Erythroblast (primary cell): ENCODE data around the gene BRIP1.
"Not testable (repeated sequence)": the region's sequence is repeated elsewhere in the genome, so short reads cannot be mapped to it uniquely, and the experiment has no call there.

Source experiments
- DNase-seq, 2 experiments: peaks; one replicate each; lab custom pipeline; 2025; lab: John Stamatoyannopoulos, UW
- GATA1 ChIP-seq: IDR thresholded peaks from 2 replicates; pipeline ENCODE4 v1.6.1; 2011; ENCODE audit warnings: low read depth, mild to moderate bottlenecking, control low read depth, low read length, moderate library complexity
- POLR2A ChIP-seq: IDR thresholded peaks from 2 replicates; pipeline ENCODE4 v1.6.1; 2011; ENCODE audit warnings: mild to moderate bottlenecking, low read length

Gene BRIP1

DNA sequence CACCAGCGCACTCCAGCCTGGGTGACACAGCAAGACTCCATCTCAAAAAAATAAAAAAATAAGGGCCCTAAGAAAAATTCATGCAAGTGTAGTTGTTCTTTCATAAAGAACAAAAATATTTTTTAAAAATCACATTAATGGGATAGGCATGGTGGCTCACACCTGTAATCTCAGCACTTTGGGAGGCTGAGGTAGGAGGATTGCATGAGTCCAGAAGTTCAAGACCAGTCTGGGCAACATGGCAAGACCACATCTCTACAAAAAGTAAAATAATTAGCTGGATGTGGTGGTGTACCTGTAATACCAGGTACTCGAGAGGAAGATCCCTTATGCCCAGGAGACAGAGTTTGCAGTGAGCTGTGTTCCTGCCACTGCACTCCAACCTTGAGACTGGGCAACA is 15.2 kb upstream of the BRIP1 start:
- TF ChIP-seq GATA1 (no peak), POLR2A (no peak)

DNA sequence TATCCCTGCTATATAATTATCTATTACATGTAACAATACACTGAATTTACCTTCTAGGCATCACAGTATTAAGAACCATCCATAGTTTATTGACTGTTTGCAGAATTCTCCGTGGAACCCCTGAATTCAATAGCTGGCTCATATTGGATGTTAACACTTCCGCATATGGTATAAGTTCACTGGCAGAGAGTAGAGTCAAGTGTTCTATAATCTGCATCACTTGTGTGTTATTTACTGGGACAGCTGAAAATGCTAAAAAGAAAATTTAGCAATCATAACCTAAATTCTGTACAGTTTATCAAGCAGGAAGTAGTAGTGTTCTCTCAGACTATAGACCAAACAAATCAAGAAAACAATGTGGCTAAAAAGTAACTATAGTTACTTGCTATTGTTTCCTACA is 14.5 kb upstream of the BRIP1 start:
- no peak for DNase-seq
- TF ChIP-seq GATA1, result no peak
- no peak for TF ChIP-seq POLR2A

More for the DNA sequence above, 15.2 kb upstream of the BRIP1 start:
- no peak for DNase-seq

DNA sequence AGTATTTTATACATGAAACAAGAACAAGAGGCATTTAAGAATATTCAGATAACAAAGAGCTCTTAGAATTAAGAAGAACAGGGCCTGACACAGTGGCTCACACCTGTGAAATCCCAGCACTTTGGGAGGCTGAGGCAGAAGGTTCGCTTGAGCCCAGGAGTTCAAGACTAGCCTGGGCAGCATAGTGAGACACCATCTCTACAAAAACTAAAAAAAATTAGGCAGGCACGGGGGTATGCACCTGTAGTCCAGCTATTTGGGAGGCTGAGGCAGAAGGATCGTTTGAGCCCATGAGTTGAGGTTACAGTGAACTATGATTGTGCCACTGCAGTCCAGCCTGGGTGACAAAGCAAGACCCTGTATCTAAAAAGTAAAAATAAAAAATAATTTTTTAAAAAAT is 12.5 kb upstream of the BRIP1 start:
- no peak for TF ChIP-seq POLR2A
- TF ChIP-seq GATA1, result no peak
- no peak for DNase-seq

DNA sequence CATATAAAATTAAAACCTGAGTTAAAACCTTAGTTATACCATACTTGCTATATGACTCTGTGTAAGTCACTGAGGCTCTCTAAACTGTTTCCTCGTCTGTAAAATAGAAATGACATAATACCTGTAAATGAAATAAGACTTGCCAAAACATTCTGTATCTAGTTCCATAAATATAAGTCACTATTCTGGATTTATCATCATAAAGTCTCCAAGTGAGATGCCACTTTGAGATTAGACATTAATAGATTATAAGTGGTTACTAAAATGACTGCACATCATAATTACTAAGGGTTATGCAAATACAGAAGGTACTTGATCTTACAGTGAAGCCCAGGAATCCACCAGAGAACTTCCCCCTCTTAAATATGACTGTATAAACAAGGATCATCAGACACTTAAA is 12.0 kb upstream of the BRIP1 start:
- DNase-seq, result no peak
- TF ChIP-seq GATA1 (no peak), POLR2A (no peak)

DNA sequence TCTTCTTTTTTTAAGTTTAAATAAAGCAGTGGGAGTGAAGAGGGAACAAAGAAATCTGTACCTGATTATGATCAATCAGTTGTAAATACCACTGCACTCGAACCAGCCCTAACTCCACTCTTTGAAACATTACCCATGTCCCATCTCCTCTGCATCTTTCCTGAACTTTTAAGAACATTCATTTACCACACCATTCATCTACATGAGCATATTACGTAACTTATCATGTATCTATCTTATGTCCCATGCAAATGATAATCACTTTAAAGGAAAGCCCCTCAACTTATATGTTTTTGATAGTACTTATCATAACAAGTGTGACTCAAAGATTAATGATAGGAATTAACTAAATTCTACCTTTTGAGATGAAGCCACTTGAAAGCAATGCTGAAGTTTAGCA is 10.7 kb upstream of the BRIP1 start:
- no peak for DNase-seq
- no peak for TF ChIP-seq POLR2A
- TF ChIP-seq GATA1, result no peak

DNA sequence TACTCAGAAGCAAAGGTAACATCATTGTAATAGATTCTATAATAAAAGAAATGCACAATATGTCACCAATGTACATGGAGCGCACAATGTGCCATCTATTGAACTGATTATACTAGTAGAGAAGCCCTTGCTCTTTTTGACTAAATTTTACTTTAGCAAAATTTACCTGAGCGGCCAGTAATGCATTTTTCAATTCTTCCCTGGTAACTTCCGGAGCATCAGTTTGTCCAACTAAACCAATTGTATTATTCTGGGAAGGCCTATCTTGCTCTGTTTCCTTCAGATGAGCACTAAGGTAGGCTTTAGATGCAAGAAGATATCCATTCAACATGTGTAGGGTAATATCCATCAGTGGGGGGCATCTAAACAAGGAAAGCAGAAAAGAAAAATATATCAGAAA is 8.8 kb upstream of the BRIP1 start:
- no peak for DNase-seq
- TF ChIP-seq POLR2A, result no peak
- no peak for TF ChIP-seq GATA1

DNA sequence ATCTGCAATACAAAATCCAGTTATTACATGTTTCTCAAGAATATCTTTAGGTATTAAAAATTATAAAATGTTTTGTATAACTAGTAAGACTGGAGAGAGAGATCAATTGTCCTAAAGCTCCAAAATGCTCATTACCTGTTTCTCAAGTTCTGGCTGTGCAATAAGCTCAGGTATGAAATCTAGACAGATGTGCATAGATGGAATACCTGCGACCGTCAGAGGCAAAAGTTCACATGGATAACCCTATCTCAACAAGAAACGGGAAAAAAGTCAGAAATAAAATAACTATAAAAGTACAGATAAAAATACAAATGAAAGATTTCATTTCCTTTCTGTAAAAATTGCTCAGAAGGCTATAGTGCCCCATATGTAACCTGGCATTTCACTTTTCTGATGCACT is 5.8 kb upstream of the BRIP1 start:
- DNase-seq, result no peak

DNA sequence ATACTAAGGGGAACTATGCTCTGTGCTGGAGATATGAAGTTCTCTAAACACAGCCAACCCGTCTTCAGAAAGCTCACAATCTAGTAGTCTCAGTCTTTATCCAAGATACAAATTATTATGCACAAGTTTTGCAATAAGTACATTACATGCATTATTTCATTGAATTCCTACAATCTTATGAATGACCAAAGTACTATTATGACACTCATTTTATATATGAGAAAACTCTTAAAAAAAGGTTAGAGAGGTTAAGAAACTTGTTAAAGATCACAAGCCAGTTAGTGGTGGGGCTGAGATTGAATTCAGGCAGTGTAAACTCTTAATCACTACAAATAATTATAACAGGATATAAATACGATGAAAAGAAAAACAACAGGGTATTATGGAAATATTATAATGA is 4.7 kb upstream of the BRIP1 start:
- DNase-seq, result no peak
- TF ChIP-seq GATA1, result no peak
- TF ChIP-seq POLR2A, result no peak

More for the DNA sequence above, 5.8 kb upstream of the BRIP1 start:
- TF ChIP-seq POLR2A (no peak), GATA1 (no peak)

DNA sequence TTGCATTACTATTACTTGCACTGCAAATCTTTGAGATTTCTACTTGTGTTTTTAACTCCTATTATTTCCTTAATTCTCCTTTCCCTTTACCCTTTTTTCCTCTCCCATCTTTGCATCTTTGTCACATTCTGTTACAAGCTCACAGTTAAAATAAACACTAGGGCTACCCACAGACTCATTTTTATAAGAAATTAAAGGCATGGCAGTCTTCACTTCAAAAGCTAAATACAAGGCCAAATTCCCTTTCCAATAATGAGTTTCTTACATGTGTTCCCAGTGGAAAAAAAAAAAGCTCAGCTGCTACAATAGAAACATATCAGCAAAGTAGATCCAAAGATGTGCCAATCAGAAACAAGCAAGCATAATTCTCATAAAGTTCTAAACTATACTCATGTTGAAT is 3.7 kb upstream of the BRIP1 start:
- no peak for DNase-seq
- TF ChIP-seq GATA1 (no peak), POLR2A (no peak)

DNA sequence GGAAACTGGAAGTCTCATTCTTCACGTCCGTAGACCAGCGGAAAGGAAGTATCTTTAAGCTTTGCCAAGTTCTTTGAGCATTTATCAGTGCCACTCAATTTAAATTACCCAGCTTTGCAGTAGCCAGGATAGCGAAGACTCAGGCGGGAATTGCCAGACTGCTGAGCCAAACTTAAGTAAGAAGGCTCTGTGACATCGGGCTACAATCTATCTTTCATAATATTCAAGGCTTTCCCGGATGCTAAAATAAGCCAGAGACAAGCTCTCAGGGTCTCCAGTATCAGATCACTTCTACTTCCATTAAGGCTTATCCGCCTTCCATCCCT is 436 bp upstream of the BRIP1 start:
- TF ChIP-seq POLR2A (no peak), GATA1 (no peak)
- DNase-seq, result no peak

DNA sequence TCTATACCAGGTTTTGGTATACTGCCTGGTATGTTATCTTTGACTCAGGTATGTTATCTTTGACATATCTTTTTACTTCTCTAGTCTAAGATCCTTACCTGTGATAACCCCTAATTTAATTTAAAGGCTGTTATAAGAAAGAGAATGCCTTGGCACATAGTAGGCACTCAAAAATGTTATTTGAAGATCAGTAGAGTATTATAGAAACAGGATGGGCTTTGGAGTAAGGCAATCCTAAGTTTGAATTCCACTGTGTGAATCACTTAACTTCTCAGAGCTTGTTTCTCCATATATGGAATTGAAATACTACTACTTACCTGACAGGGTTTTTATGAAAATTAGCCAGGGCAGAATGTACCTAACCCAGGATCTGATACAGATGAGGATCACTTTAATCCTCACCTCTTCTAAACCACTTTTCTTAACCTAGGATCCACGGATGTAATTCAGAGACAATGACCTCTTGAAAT is 1.2 kb downstream of the BRIP1 start:
- TF ChIP-seq POLR2A (no peak), GATA1 (no peak)
- DNase-seq, result peak; percentile 17 to 33

DNA sequence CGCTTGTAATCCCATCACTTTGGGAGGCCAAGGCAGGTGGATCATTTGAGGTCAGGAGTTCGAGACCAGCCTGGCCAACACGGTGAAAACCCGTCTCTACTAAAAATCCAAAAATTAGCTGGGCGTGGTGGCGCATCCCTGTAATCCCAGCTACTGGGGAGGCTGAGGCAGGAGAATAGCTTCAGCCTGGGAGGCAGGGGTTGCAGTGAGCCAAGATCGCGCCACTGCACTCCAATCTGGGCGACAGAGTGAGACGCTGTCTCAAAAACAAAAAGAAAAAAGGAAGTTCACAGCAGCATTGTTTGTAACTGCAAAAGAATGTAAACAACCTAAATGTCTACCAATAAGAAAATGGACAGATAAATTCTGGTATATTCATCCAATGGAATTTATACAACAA is 2.9 kb downstream of the BRIP1 start:
- DNase-seq, result not testable (repeated sequence)

DNA sequence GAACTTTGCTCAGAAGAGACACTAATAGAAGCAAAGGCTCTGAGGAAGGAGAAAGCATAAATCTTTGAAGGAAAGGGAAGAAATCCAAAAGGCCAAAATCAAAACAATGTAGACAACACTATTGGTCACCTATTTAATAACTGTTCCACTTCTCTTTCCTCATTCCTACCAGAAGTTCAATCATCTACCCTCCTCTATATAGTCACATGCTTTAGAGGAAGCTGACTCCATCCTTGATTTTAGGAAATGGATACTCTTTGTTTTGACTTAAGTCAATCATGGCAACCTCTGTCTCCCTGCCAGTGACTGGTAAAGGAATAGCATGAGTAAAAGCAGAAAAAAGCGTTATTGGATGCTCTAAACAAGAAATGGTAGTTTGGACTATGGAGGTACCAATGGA is 7.3 kb downstream of the BRIP1 start:
- TF ChIP-seq POLR2A (no peak), GATA1 (no peak)
- DNase-seq, result no peak

DNA sequence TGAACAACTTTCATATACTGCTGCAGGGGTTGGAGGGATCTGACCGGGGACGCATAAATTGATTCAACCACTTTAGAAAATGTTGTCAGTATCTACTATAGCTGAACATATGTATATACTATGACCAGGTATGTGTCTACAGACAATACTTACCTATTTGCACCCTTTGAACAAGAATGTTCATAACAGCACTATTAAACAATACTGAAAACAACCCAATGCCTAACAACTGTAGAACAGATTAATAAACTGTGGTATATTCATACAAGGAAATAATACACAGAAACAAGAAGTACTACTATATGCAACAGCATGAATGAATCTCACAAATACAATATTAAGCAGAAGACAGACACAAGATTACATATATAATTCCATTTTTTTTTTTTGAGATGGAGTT is 10.5 kb downstream of the BRIP1 start:
- no peak for DNase-seq
- no peak for TF ChIP-seq POLR2A

DNA sequence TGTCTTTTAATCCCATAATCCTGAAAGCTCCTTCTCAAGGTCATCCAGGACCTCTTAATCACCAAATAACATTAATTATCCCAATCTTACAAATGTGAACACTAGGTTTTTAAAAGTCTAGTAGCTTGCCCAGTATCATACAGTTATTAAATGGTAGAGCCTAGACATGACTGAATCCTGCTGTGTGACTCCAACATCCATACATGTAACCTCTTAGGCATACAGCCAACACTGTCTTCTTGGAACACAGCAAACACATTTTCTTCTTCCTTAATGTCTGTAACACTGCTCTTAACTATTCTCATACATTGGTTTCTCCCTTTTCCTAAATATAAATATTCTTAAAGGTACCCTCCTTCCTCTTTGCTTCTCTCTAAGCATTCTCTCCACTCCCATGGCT is 13.7 kb downstream of the BRIP1 start:
- DNase-seq, result no peak
- TF ChIP-seq GATA1, result no peak
- TF ChIP-seq POLR2A, result no peak

DNA sequence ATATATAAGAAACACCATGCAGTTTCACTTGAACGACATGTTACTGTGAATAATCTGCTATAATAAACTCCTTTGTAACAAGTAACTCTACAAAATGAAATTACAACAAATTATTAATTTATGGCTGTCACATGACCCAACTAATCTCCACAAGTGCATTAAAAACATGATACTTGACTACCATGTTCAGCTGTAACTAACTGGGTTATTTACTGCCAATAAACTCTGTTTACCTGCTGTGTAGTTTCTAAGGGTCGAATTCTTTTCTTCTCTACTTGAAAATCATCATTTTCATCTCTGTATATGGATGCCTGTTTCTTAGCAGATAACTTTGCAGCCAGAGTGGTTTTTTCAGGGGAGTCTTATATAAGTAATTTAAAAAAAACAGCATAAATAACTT is 14.4 kb downstream of the BRIP1 start:
- no peak for DNase-seq
- TF ChIP-seq POLR2A (no peak), GATA1 (no peak)

DNA sequence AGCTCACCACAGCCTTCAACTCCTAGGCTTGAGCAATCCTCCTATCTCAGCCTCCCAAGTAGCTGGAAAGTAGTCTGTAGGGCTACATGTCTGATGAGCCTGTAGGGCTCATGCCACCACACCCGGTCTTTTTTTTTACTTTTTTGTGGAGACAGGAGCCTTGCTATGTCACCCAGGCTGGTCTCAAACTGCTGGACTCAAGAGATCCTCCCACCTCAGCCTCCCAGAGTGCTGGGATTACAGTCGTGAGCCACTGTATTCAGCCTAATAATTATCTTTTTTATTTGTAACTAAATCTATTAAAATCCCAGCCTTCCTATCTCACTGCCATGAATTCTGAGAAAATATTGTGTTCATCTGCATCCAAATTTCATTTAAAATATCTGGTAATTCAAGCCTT is 15.1 kb downstream of the BRIP1 start:
- peak; percentile 65 for DNase-seq
- TF ChIP-seq GATA1, result no peak
- no peak for TF ChIP-seq POLR2A
